OCI-LY7 (cell line): ENCODE data around the gene COL10A1. TPM values are rescaled to one million over a fixed set of nuclear protein-coding genes. Genes with fewer than 3 reads are reported as not detected.

Experiments used
- BruUV-seq: library from RNA; stranded (reverse); fragments of 400-500 nt; replicated peaks from 2 replicates; lab custom pipeline; 2021; lab: Mats Ljungman, UMichigan
- CTCF ChIA-PET: fragments of 300-600 bp; sonication (Branson Sonifier 250); formaldehyde crosslinking; loops from one replicate; lab custom pipeline; 2022; ENCODE audit warnings: antibody characterized with exemption; ENCODE audit not compliant: unreplicated experiment; lab: Charles Lee
- POLR2A ChIA-PET: fragments of 300-600 bp; sonication (Branson Sonifier 250); formaldehyde crosslinking; loops from one replicate; lab custom pipeline; 2022; ENCODE audit warnings: antibody characterized with exemption; lab: Charles Lee
- DNase-seq: peaks from one replicate; pipeline ENCODE4 v3.0.0-alpha.2; 2015; ENCODE audit warnings: low spot score
- H2AFZ ChIP-seq: fragments of 200-600 bp; sonication (generic), shearing (Covaris generic); 2 replicates; pipeline ENCODE4 v1.6.1; 2014; ENCODE audit warnings: mild to moderate bottlenecking, antibody characterized with exemption, low read length, moderate library complexity
- H3K27ac ChIP-seq: fragments of 200-600 bp; sonication (generic); 2 replicates; pipeline ENCODE4 v1.5.1; 2014; ENCODE audit warnings: mixed run types, low read depth, mild to moderate bottlenecking, moderate library complexity, low read length, inconsistent platforms; ENCODE audit not compliant: poor library complexity, severe bottlenecking
- H3K36me3 ChIP-seq: fragments of 200-600 bp; sonication (generic); 2 replicates; pipeline ENCODE4 v1.6.1; 2014; ENCODE audit warnings: mild to moderate bottlenecking, antibody characterized with exemption, low read length, moderate library complexity, mixed read lengths; ENCODE audit not compliant: insufficient read depth
- H3K4me1 ChIP-seq: fragments of 200-600 bp; sonication (generic); 2 replicates; pipeline ENCODE4 v1.5.1; 2014; ENCODE audit warnings: mild to moderate bottlenecking, low read length; ENCODE audit not compliant: insufficient read depth, poor library complexity, severe bottlenecking
- H3K4me2 ChIP-seq: fragments of 200-600 bp; sonication (generic); 2 replicates; pipeline ENCODE4 v1.6.1; 2014; ENCODE audit warnings: mild to moderate bottlenecking, low read length
- H3K4me3 ChIP-seq: fragments of 200-600 bp; sonication (generic); 2 replicates; pipeline ENCODE4 v1.5.1; 2014; ENCODE audit warnings: mild to moderate bottlenecking, low read depth, low read length; ENCODE audit not compliant: poor library complexity, severe bottlenecking
- H3K79me2 ChIP-seq: fragments of 200-600 bp; sonication (generic); 2 replicates; pipeline ENCODE4 v1.6.1; 2016; ENCODE audit warnings: low read depth, mild to moderate bottlenecking, low read length, moderate library complexity, mixed read lengths; ENCODE audit not compliant: insufficient read depth
- H3K9me2 ChIP-seq: fragments of 200-600 bp; sonication (generic); 2 replicates; pipeline ENCODE4 v1.6.1; 2016; ENCODE audit warnings: mild to moderate bottlenecking, low read length, mixed read lengths; ENCODE audit not compliant: insufficient read depth
- H3K9me3 ChIP-seq: fragments of 200-600 bp; sonication (generic); 2 replicates; pipeline ENCODE4 v1.6.1; 2014; ENCODE audit warnings: mild to moderate bottlenecking, mixed run types, low read length, mixed read lengths
- H4K20me1 ChIP-seq: fragments of 200-600 bp; sonication (generic); 2 replicates; pipeline ENCODE4 v1.6.1; 2014; ENCODE audit warnings: mild to moderate bottlenecking, antibody characterized with exemption, low read length, moderate library complexity, mixed read lengths; ENCODE audit not compliant: insufficient read depth
- CTCF ChIP-seq: fragments of 200-600 bp; sonication (generic); conservative IDR thresholded peaks from 2 replicates; pipeline ENCODE4 v1.5.1; 2014; ENCODE audit warnings: mild to moderate bottlenecking, antibody characterized with exemption, low read length, moderate library complexity, mixed read lengths
- EZH2phosphoT487 ChIP-seq: fragments of 200-600 bp; sonication (generic); IDR thresholded peaks from 2 replicates; pipeline ENCODE4 v1.6.1; 2018; ENCODE audit warnings: low read depth, borderline replicate concordance, mild to moderate bottlenecking, mixed run types, antibody characterized with exemption, low read length, moderate library complexity, mixed read lengths
- intact Hi-C: fragments of 100-400 bp; cut with micrococcal nuclease; formaldehyde crosslinking; loops from one replicate; pipeline ENCODE4 v1.10.0; 2022; ENCODE audit not compliant: unreplicated experiment
- total RNA-seq, 2 experiments: library from RNA; depleted of rRNA in 1 of 2; stranded (reverse); fragments of >200 nt in 1 of 2; shearing (Covaris generic) in 1 of 2; gene quantifications; 2 replicates each; pipeline ENCODE4 v1.2.3, GENCODE V29; 2014 to 2022

The COL10A1 gene
- total RNA-seq, 2 experiments from 2014 or later: not detected

GRCh38 chr6:116127771-116128493, 2.0 kb upstream of the COL10A1 start:
- Histone ChIP-seq H3K79me2 (no peaks in the 10 kb centered on the region), H2AFZ (no peak overlapping the region), H3K27ac (no peak overlapping the region), H3K4me1 (no peaks in the 10 kb centered on the region), H3K9me2 (no peaks in the 10 kb centered on the region), H3K4me3 (no peak overlapping the region), H3K36me3 (no peaks in the 10 kb centered on the region), H3K9me3 (no peaks in the 10 kb centered on the region), H3K4me2 (no peak overlapping the region), H4K20me1 (no peaks in the 10 kb centered on the region)
- ChIA-PET CTCF (interaction anchor here (0.6 kb wide), 1 partner anchor 16 kb away, joined by 3 read pairs; no protein-coding TSS in a partner anchor), POLR2A (interaction anchor here (1.0 to 1.2 kb wide), 4 partner anchors 8 to 16 kb away, joined by 3 to 4 read pairs (median 3); no protein-coding TSS in a partner anchor)
- TF ChIP-seq CTCF: no peak
- no peak for TF ChIP-seq EZH2phosphoT487
- DNase-seq: no peak
- BruUV-seq: no TSS peak
- intact Hi-C loops: no loop called here

GRCh38 chr6:116120430-116120829, 5.5 kb downstream of the COL10A1 start:
- Histone ChIP-seq H3K79me2 (no peaks in the 10 kb centered on the region), H4K20me1 (no peaks in the 10 kb centered on the region), H3K9me2 (no peaks in the 10 kb centered on the region), H3K4me3 (no peak overlapping the region), H3K4me2 (no peak overlapping the region), H2AFZ (no peak overlapping the region), H3K9me3 (no peaks in the 10 kb centered on the region), H3K36me3 (peaks cover 26% of the 10 kb centered on the region), H3K27ac (no peak overlapping the region), H3K4me1 (no peaks in the 10 kb centered on the region)
- no peak for DNase-seq
- no TSS peak for BruUV-seq
- POLR2A ChIA-PET: interaction anchor here (1.5 kb wide), 1 partner anchor 11 kb away, joined by 6 read pairs; no protein-coding TSS in a partner anchor
- no peak for TF ChIP-seq EZH2phosphoT487
- no peak for TF ChIP-seq CTCF
- CTCF ChIA-PET: interaction anchor here (1.7 kb wide), 1 partner anchor 19 kb away, joined by 4 read pairs; no protein-coding TSS in a partner anchor
- intact Hi-C loops: no loop called here

- CTCF ChIA-PET: no interaction called here
- no TSS peak for BruUV-seq
- H3K4me1 ChIP-seq: no peaks in the 10 kb centered on the region
- H4K20me1 ChIP-seq: no peaks in the 10 kb centered on the region
- no peak overlapping the region for H3K4me2 ChIP-seq
- H3K36me3 ChIP-seq: peaks cover 43% of the 10 kb centered on the region
- H3K79me2 ChIP-seq: no peaks in the 10 kb centered on the region
- no peaks in the 10 kb centered on the region for H3K9me3 ChIP-seq
- H3K4me3 ChIP-seq: no peak overlapping the region
- intact Hi-C loops: no loop called here
- no peak for DNase-seq
- no peak overlapping the region for H3K27ac ChIP-seq
- no peaks in the 10 kb centered on the region for H3K9me2 ChIP-seq
- no peak for TF ChIP-seq EZH2phosphoT487
- no peak for TF ChIP-seq CTCF
- no peak overlapping the region for H2AFZ ChIP-seq
- POLR2A ChIA-PET: interaction anchor here (0.8 to 1.5 kb wide), 2 partner anchors 11 to 42 kb away, joined by 3 to 5 read pairs; no protein-coding TSS in a partner anchor
Observed at GRCh38 chr6:116118608-116119007, 7.3 kb downstream of the COL10A1 start.
